Germinal center (tissue), 1 donor: ENCODE data around the gene FCHO1.
A peak's percentile ranks its signal among the peaks of the same experiment; 100 is the strongest.
"Not testable (repeated sequence)": the region's sequence is repeated elsewhere in the genome, so short reads cannot be mapped to it uniquely, and the experiment has no call there.

ENCODE experiments used
- DNase-seq: peaks from one replicate; pipeline ENCODE4 v3.0.0; 2012; ENCODE audit warnings: mixed read lengths, low spot score

Gene FCHO1

DNA sequence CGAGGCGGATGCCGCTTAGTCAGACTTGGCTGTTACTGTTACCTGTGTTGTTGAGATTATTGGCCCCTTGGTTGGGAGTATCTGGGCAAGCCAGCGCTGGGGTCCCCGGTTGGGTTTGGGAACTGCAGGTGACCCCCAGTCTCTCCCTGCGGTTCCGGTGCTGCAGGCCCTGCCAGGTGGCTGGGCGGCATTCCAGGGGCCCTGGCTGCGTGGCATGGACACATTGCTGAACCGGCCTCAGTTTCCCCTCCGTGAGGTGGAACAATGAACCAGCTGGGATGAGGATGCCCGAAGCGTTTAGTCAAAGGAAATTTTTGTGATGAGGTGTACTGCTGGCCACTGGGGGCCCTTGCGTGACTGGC lies 44.2 kb downstream of the FCHO1 start:
- no peak for DNase-seq

DNA sequence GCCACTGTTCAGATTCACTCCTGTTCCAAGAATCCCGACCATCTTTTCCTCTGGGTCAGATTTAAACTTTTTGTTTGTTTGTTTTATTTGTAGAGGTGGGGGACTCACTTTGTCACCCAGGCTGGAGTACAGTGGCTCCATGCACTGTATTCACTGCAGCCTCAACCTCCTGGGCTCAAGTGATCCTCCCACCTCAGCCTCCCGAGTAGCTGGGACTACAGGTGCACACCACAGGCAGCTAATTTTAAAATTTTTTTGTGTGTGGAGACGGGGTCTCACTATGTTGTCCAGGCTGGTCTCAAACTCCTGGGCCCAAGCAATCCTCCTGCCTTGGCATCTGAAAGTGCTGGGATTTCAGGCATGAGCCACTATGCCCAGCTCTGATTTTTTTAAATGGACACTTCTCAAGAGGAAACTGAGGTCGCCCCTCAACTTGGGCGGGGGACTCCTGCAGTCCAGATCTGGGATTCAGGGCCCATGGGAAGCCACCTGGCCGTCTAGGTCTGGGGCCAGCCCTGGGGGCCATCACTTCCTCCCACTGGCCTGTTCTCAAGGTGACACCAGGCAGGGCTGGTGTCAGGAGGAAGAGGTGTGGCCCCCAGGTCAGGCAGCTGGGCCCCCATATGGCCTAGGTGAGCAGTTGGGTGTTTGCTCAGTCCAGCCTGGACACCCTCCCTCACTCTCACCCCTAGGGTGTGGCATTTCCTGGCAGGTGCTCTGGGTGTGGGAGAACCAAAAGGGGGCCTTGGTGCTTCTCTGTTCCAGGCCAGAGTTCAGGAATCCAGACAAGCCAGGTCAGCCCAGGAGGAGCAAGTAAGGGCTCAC lies 44.9 kb downstream of the FCHO1 start:
- DNase-seq: no peak

DNA sequence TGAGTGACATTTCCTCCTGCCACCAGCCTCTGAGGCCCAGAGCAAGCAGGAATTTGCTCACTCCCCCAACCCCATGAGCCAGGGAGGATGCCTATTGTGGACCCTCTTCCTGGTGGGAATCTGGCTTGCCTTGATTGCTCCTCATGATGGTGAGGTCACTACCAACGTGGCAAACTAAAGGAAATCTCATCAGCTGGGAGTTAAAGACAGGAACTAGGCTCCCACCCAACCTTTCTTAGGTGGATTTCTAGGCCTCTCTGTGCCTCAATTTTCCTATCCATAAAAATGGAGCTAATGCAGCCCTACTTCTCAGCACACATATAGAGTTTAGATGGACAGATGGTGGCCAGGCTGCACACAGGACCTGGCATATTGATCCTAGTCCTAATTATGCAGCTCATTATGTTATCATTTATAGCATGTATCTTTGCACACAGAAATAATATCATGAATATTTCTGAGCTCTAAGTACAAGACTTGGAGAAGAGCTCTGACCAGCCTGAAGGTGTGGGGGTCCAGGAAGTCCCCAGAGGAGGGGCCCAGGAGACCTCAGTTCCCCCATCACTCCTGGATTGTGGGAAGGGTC lies 45.7 kb downstream of the FCHO1 start:
- DNase-seq: no peak

DNA sequence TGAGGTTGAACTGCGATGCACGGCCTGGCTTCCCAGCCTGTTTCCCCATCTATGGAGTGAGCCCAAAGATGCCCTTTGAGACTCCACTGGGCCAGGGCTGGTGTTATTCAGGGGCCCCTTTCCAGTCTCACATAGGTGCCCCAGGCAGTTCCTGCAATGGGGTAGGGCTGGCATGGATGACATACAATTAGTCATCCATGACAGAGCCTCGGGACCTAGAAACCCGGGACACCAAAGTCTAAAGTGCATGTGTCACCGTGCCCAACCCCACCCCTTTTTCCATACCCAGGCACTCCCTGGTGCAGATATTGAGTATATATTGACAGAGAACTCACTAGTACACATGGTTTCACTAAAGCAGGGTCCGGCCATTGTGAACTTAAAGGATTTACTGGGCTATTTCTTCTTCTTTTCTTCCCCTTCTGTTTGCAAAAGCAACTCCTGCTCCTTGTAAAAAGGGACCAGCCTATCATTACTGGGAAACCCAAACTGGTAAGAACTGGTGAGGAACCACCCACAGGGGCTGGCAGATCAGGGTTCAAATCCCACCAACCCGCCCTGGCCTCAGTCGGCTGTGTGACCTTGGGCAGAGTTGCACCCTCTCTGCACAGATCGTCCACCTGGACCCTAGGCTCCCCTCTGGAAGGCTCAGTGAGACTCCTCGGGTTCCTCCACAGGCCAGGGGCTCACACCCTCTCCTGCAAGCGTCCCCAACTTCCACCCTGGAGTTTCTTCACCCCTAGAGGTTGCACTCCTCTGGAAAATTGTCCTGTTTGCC lies 46.3 kb downstream of the FCHO1 start:
- DNase-seq: no peak

DNA sequence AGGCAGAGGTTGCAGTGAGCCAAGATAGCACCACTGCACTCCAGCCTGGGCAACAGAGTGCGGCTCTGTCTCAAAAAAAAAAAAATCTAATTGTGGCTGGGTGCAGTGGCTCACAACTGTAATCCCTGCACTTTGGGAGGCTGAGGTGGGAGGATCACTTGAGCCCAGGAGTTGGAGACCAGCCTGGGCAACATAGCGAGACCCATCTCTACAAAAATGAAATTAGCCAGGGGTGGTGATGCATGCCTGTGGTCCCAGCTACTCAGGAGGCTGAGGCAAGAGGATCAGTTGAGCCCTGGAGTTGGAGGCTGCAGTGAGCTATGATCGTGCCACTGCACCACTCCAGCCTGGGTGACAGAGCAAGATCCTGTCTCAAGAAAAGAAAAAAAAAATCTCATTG lies 47.3 kb downstream of the FCHO1 start:
- DNase-seq: not testable (repeated sequence)

DNA sequence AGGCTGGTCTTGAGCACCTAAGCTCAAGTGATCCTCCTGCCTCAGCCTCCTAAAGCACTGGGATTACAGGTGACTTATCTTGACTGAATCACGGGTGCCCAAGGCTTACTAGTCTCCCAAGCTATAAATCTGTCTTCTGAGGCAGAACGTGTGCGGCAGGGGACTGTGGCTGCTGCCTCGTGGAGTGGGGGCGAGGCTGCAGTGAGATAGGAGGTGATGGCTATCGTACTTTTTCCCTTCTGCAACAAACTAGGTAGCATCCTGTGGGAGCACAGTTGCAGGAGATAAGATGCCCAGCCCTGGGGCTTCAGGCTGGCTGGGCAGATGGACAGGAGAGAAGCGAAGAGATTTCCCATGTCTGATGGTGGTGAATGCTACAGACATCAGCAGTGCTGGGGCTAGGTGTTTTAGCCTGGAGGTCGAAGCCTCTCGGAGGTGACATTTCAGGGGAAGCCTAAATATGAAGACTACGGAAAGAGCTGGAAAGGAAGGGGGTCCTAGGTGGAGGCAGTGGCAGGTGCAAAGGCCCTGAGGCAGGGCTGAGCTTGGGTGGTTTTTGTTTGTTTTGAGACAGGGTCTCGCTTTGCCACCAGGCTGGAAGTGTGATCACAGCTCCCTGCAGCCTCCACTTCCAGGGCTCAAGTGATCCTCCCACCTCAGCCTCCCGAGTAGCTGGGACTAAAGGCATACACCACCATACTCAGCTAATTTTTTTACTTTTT lies 51.0 kb downstream of the FCHO1 start:
- no peak for DNase-seq

DNA sequence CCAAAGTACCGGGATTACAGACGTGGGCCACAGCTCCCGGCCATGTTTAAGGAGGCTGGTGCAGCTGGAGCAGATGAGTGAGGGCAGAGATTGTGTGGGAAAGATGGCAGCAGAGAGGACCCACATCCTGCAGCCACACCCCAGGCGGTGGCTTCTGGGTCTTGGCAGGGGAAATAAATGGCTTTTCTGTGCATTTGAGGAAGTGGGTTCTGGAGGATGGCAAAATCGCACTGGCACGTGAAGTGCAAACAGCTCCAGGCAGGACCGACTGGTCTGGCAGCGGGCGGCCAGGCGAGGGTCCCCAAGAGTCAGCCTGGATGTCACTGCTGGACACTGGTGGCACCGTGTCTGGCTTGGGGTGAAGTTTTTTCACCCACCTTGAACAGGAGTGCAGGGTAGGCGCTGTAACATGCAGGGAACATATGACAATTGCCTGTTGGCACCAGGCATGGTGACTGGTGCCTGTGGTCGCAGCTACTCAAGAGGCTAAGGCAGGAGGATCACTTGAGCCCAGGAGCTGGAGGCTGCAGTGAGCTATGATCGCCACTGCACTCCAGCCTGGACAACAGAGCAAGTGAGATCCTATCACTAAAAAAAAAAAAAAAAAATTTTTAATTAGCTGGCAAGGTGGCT lies 52.1 kb downstream of the FCHO1 start:
- no peak for DNase-seq

DNA sequence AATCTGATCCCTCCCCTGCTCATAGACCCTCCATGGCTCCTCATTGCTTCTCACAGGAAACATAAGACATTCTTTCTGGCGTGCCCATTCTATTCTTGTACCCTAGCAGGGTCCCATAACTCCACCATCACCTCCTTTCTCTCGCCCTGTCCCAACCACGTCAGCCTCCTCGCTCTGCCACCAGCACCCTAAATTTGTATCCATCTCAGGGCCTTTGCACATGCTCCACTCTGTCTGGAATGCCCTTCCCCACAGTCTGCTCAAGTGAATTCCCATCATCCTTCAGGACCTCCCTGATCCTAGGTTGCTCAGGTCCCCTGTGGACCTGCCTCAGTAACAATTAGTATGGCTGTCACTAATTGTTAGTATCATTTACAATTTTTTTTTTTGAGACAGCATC lies 54.1 kb downstream of the FCHO1 start:
- no peak for DNase-seq

DNA sequence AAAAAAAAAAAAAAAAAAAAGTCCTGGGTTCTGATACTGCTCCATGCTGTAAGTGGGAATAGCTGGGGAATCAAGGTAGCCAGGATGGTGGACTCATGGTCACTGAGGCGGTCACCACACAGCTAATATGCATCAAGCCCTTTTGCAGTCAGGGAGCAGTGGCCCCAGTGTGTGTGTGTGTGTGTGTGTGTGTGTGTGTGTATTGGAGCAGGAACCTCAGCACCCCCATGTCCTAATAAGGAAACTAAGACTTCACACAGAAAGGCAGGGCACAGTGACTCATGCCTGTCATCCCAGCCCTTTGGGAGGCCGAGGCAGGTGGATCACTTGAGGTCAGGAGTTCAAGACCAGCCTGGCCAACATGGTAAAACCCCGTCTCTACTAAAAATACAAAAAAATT lies 55.7 kb downstream of the FCHO1 start:
- no peak for DNase-seq

DNA sequence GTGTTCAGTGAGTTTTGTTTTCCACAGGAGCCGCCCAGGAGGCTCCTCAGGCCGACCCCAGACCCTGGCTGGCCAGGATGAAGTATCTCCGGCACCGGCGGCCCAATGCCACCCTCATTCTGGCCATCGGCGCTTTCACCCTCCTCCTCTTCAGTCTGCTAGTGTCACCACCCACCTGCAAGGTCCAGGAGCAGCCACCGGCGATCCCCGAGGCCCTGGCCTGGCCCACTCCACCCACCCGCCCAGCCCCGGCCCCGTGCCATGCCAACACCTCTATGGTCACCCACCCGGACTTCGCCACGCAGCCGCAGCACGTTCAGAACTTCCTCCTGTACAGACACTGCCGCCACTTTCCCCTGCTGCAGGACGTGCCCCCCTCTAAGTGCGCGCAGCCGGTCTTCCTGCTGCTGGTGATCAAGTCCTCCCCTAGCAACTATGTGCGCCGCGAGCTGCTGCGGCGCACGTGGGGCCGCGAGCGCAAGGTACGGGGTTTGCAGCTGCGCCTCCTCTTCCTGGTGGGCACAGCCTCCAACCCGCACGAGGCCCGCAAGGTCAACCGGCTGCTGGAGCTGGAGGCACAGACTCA lies 56.5 kb downstream of the FCHO1 start:
- no peak for DNase-seq

DNA sequence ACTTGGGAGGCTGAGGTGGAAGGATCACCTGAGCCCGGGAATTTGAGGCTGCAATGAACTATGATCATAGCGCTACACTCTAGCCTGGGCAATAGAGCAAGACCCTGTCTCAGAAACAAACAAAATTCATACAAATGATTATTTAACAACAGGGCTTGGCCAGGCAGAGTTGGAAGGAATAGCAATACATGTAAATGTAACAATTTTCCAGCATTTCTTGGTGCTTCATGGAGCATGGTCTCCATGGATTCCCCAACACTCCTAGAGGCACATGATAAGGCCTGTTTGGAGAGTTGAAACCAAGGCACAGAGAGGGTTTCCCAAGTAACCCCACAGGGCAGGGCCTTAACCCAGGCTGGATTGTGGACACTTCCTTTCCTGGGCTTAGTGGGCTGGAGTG lies 59.8 kb downstream of the FCHO1 start:
- DNase-seq: no peak

DNA sequence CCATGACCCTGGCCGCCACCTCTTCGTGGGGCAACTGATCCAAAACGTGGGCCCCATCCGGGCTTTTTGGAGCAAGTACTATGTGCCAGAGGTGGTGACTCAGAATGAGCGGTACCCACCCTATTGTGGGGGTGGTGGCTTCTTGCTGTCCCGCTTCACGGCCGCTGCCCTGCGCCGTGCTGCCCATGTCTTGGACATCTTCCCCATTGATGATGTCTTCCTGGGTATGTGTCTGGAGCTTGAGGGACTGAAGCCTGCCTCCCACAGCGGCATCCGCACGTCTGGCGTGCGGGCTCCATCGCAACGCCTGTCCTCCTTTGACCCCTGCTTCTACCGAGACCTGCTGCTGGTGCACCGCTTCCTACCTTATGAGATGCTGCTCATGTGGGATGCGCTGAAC lies 60.4 kb downstream of the FCHO1 start:
- no peak for DNase-seq

DNA sequence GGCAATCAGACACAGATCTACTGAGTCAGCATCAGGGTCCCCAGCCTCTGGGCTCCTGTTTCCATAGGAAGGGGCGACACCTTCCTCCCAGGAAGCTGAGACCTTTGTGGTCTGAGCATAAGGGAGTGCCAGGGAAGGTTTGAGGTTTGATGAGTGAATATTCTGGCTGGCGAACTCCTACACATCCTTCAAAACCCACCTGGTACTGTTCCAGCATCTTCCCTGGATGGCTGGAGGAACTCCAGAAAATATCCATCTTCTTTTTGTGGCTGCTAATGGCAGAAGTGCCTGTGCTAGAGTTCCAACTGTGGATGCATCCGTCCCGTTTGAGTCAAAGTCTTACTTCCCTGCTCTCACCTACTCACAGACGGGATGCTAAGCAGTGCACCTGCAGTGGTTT lies 60.8 kb downstream of the FCHO1 start:
- no peak for DNase-seq

DNA sequence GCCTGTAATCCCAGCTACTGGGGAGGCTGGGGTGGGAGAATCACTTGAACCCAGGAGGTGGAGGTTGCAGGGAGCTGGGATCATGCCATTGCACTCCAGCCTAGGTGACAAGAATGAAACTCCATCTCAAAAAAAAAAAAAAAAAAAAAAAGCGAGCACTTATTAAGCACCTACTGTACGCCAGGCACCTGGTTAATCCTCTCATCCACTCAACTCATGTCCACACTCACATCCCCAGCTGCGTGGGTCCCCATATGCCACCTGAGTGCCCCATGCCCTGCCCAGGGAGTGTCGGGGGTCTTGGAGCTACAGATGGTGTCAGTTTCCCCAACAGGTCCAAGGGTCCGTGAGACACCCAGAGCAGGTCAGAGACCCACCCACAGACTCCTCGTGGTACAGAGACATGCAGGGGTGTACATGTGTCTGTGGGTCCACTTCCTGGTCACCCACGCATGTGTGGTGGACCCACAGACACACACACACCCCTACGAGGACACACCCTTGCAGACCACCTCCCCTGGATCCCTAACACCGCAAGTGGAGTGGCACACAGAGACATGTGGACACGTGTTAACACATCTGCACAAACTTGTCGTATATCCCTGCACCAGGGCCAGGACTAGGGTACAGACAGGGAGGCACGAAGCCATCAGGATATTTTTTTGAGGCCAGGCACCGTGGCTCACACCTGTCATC lies 66.5 kb downstream of the FCHO1 start:
- no peak for DNase-seq

DNA sequence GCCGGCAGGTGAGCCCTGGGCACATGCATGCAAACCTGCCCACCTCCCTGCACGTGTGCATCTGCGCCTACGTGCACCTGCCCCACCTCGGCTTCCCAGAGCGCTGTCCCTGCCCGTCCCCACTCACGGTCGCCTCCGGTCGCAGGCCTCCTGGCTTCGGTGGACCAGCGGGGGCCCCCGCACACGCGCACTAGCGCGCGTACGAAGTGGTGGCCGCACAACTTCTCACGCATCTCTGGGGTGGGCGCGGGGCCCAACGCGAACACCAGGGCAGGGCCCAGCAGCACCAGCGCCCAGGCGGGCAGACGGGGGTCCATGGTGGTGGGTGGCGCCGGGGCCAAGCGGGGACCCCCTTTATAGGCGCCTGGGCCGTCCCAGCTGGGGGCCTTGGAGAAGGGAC lies 69.9 kb downstream of the FCHO1 start, which contains the start of gene INSL3:
Gene INSL3 (minus strand): TSS at position 330 of the 400 bp plus-strand sequence. CDS start 13 bp downstream, at position 317.
- DNase-seq: no peak

DNA sequence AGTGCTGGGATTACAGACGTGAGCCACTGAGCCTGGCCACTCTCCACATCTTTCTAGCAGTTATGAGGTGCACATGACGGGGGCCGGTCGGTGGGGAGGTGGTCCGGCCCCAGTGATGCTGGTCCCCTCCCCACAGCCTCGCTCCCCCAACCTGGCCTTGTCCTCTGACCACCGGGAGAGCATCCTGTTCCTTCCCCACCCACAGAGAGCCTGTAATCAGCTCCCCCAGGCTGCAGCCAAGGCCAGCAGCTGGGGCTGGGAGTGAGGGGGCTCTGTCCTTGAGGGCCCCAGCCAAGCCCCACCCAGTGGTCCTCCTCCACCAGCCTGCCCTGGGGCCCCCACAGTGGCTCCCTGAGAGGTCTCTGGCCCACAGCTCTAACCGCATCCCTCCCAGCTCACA lies 73.1 kb downstream of the FCHO1 start:
- no peak for DNase-seq

DNA sequence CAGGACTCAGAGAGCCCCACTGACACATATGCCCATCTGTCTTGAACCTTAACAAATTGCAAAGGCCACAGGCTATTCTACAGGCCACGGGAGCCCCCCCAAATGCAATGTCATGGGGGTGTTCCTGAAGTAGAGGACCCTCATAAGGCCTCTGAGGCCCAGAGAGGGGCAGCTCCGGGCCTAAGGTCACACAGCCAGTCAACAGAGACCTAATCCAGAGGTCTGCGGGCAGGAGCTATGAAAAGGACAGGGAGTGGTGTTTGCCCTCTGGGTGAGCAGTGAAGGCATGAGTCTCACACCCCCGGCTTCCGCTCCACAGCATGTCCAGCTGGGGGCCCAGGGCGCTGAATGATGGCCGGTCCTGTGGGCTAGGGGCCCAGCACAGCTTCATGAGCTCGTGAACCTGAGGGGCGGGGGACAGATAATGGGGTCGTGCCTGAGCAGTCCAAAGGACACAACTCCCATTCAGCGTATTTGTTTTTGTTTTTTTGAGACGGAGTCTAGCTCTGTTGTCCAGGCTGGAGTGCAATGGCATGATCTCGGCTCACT lies 75.3 kb downstream of the FCHO1 start:
- no peak for DNase-seq

DNA sequence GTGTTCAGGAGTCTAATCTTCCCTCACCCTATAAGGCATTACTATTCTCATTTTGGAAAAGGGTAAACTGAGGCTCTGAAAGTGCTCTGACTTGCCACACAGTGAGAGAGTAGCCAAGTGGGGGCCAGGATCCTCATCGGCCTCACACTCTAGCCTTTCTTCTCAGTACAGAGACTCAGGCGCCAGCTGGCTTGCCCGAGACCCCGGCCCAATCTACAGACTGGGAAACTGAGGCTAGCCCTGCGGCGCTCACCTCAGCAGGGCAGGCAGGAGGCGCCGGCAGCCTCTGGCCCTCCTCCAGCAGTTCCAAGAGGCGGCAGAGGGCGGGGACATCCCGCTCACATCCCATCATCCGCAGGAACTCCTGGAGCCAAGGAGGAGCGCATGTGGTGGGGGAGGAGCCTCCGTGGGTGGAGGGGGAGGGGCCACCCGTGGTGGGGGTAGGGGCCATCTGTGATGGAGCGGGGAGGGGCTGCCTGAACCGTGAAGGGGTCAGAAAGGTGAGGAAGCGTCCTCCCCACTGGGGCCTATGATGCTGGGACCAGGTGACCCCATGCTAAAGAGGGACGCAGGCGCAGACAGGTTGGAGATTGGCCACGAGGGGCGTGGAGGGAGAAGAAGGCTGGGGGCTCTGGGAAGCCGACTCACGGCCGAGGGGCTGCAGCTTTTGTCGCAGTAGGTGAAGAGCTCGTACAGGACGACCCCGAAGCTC lies 78.7 kb downstream of the FCHO1 start:
- DNase-seq: no peak

DNA sequence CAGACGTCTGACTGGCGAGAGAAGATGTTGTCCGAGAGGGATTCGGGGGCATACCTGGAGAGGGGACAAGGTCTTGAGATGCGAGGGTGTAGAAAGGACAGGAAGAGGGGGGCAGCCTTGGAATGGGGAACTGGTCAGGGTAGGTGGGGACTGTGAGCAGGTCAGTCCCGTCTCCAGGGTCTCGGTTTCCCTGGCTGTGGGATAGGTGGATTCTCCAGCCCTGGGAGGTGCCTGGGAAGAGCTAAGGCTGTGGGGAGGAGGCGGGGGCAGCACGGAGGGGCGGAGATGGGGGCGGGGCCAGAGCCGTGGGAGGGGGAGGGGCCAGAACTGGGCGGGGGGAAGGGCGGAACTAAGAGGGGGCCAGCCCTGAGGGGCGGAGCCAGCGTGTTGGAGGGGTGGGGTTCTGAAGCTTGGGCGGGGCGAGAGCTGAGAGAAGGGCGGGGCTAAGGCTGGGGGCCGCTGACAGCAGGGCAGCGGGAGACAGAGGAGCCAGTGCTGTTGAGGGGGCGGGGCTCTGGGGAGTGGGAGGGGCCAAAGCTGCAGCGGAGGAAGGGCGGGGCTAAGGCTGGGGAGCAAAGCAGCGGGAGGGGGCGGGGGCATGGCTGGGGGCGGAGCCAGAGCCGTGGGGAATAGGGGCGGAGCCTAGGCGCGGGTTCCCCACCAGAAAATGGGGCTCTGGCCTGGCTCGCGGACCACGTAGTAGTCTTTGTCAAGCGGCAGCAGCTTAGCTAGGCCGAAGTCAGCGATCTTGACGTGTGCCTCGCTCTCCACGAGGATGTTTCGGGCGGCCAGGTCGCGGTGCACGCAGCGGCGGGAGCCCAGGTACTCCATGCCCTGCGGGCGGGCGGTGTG lies 79.5 kb downstream of the FCHO1 start:
- peak; percentile 62 for DNase-seq
